Measurements from ENCODE around the gene LIG1.

DNA sequence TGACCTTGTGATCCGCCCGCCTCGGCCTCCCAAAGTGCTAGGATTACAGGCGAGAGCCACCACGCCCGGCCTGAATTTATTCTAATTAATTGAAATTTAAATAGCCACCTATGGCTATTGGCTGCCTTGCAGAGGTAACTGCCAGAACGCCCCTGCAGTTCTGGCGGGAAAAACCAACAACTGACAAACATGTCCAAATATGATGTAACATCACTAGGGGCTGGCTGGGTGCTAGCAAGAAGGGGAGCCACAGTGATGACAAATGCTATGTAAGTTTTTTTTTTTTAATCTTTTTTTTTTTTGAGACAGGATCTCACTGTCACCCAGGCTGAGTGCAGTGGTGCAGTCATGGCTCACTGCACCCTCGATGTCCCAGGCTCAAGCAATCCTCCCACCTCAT is 13.2 kb upstream of the LIG1 start:
- TF ChIP-seq EZH2 (IDR thresholded peaks at IDR 0.05), result no peak
- no peak for TF ChIP-seq POLR2AphosphoS5 (IDR thresholded peaks at IDR 0.05; ENCODE audit: borderline replicate concordance, low read depth, low read length)
- TF ChIP-seq FOXP2 (optimal IDR thresholded peaks at IDR 0.05; ENCODE audit: control extremely low read depth, extremely low read length, insufficient read depth), result no peak
